K562 (cell line): ENCODE data around the gene CPED1.

Experiments used
- CTCF ChIP-seq, 3 experiments: IDR thresholded peaks in 2 of 3; conservative IDR thresholded peaks in 1 of 3; 2 replicates each; pipeline ENCODE4 v1.5.1; 2011 to 2012; ENCODE audit warnings: low read length in 3 of 3, mild to moderate bottlenecking in 3 of 3, control low read depth in 2 of 3, improper control_type of control experiment in 1 of 3, inconsistent platforms in 1 of 3, low read depth in 1 of 3, mixed read lengths in 1 of 3, moderate library complexity in 1 of 3; ENCODE audit not compliant: insufficient read depth in 2 of 3
- EP300 ChIP-seq: IDR thresholded peaks from 2 replicates; pipeline ENCODE4 v1.6.1; 2012; ENCODE audit warnings: low read length, improper control_type of control experiment
- JUNB ChIP-seq: fragments of 450-650 bp; formaldehyde crosslinking; conservative IDR thresholded peaks from 2 replicates; pipeline ENCODE4 v1.4.0; 2020; ENCODE audit warnings: mild to moderate bottlenecking
- POLR2AphosphoS5 ChIP-seq: IDR thresholded peaks from 2 replicates; pipeline ENCODE4 v1.6.1; 2011; ENCODE audit warnings: mild to moderate bottlenecking, low read depth, low read length, moderate library complexity; ENCODE audit not compliant: control insufficient read depth, insufficient read depth
- PYGO2 ChIP-seq: fragments of 450-650 bp; IDR thresholded peaks from 2 replicates; pipeline ENCODE4 v1.6.1; 2016; ENCODE audit warnings: mild to moderate bottlenecking, missing genetic modification characterization, moderate library complexity, missing compliant biosample characterization
- U2AF2 ChIP-seq: fragments of 200-400 bp; formaldehyde crosslinking; optimal IDR thresholded peaks from 2 replicates; pipeline ENCODE3; 2017; ENCODE audit warnings: low read depth, mild to moderate bottlenecking, low read length

- TF ChIP-seq EP300, result no peak
- no peak for TF ChIP-seq JUNB (CRISPR knock-in tag)
- no peak for TF ChIP-seq POLR2AphosphoS5
- TF ChIP-seq CTCF (IDR thresholded peaks at IDR 0.05 in 2 of 3, conservative IDR thresholded peaks at IDR 0.05 in 1 of 3; ENCODE audit: insufficient read depth in 2 of 3, low read depth in 1 of 3, low read length in 3 of 3), result no peak
- no peak for TF ChIP-seq U2AF2
- TF ChIP-seq PYGO2, result no peak
These were observed 272.8 kb downstream of the CPED1 start for GRCh38 chr7:121261207-121261884.
